K562 treated with DMSO at 1 percent for 12 hours (cell line): ENCODE measurements around the gene VASH1. TPM values are rescaled to one million over a fixed set of nuclear protein-coding genes. Genes with fewer than 3 reads are reported as not detected.

Source experiments
- total RNA-seq: library from RNA; unstranded; fragments of 300-600 nt; gene quantifications from 2 replicates; pipeline ENCODE4 v1.2.3, GENCODE V29; 2022; ENCODE audit not compliant: insufficient read depth

VASH1 gene
- total RNA-seq = 0.18 and 0.79 TPM in 2 replicates

DNA sequence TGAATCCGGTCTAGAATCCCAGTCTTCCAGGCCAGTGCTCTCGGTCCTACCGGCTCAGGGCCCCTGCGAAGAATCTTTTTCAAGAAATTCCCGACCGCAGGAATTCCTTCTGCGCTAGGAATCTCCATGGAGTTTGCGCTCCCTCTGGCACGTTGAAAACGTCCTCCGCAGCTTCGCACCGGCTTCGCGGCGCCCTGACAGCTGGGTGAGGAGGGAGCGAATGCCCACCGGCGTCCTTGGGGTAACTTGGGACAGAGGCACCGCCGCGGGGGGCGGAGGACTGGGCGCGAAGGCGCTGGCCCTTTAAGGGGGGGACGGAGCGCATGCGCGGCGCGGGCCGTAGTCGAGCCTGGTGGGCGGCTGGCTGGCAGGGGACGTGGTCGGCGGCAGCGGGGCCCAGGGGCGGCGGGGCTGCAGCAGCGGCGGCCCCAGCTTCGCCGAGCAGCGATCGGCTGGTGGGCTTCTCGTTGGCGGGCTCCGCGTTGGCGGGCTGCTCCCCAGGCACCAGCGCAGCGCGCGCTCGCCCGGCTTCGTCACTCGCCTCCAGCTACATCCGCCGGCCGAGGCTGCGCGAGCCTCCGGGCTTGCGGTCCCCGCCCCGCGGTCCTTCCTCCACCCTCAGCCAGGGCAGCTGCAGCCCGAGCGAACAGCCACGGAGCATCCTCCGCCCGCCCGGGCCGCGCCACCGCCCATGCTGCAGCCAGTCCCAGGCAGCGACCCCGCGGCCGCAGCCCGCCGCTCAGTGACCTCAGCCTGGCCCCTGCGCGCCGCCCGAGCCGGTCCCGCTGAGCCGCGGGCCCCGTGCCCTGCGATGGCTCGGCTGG, at the start of gene VASH1:
Gene VASH1, plus strand, starts transcription at position 333 of the 824 bp plus-strand sequence. CDS start 1,354 bp downstream, outside the sequence.

DNA sequence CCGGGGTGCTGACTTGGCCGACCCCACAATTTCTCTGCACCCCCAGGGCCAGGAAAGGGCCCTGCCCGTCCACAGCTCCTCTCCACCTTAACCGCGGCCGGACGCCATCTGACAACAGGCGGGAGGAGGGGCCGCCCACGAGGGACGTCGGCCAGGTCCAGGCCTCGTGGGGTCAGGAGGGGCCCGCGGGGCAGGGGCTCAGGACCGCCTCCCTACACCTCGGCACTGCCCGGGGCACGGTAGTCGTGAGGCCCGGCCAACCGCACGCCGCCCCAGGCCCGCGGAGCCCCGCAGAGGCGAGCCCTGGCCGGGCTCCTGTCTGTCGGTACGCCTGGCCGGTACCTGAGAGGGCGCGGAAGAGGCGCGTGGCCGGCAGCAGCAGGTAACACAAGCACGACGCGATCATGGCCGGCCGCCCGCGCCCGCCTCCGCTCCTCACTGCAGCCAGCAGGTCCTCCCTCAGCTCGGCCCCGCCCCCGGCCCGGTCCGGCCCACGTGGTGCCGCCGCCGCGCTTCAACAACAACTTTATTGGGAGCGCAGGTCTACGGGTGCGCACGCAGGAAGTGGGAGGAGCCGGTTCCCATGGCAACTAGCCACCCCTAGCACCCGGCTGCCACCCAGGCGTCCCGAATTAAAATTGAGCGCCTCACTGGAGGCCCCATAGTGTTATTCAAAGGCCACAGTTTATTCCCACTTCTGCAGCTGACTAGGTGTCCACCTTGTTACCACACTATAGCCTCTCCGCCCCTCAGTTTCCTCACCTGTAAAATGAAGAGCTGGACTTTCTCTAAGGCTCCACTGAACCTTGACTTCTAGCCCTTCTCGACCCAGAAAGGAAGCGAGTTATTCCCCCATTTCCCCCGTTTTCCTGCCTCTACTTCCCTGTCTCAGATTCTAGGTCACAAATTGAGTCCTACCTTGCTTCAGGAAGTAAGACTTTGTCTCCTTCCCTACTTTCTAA, 51.4 kb downstream of the VASH1 start, which contains the start of gene ANGEL1:
Gene ANGEL1, minus strand, starts transcription at position 461 of the 962 bp plus-strand sequence. Its CDS starts 55 bp downstream, at position 406.

DNA sequence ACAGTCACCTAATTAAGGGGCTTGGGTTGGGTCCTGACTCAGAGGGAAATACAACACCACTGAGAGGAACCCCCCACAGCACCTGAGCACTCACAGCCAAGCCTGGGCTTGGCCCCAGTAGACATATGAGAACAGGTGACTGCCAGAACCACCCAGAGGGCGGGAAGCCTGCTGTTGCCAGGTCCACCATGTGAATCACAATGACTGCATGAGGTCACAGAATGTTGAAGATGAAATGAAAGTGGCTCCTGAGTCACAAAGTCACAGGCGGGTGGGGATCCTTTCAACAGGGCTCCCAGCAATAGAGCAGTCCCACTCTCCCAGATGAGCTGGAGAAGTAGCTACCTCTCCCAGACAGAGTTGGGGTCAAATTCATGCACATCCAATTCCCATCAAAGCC, 64.9 kb downstream of the VASH1 start, which contains the start of gene LRRC74A:
Gene LRRC74A, plus strand, starts transcription at position 287 of the 400 bp plus-strand sequence. CDS start 290 bp downstream, outside the sequence.

Other genes starting within 250 kb of the VASH1 start
- 2.2 and 7.0 TPM in 2 replicates for gene ANGEL1, start 51.4 kb downstream of the VASH1 start, total RNA-seq
- gene LRRC74A, start 64.9 kb downstream of the VASH1 start, total RNA-seq = not detected in 2 replicates